NCI-H526 (cell line): ENCODE measurements around the gene VWF.
"Not testable (repeated sequence)": the region's sequence is repeated elsewhere in the genome, so short reads cannot be mapped to it uniquely, and the experiment has no call there.

ENCODE experiments used
- DNase-seq, 2 experiments: peaks; one replicate each; lab custom pipeline; 2025; lab: John Stamatoyannopoulos, UW

The VWF gene

DNA sequence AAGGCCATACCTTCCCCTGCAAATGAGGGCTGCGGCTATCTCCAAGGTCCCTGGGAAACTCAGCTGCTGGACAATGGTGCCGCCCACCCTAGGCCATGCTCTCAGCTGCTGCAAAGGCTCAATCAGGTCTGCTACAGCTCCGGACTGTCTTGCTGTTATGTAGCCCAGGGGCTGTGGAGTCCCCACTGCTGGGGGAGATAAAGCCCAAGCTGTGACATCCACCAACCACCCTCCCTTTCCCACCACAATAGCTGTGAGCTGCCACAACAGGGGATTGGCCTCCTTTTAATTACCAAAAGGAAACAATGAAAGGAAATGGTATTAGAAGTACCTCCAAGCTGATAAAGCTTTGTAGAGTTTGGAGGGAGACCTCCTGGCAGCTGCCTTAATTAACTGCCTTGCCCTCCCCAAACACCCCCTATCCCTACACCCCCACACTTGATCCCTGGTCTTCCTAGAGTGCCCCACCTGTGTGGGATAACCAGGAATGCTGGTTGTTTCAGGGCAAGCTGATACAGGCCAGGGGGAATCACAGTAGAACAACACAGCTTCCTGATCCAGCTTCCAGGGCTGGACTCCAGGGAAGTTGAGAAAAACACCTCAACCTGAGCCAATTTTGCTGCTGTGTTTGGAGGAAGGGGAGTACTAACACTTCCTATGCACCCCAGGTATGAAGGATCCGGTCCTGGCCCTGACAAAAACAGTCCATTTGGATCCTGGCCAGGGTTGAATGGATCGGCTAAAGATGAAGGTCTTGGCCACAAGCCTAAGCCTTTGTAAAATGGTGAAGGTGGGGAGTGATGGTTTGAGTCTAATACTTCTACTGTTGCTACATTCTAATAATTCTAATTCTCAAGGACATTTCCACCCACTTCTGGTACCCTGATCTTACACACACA, at the start of gene VWF:
VWF (minus strand) TSS at position 260 of the 899 bp plus-strand sequence. CDS start 1,474 bp downstream, outside the sequence.
- DNase-seq: no peak

DNA sequence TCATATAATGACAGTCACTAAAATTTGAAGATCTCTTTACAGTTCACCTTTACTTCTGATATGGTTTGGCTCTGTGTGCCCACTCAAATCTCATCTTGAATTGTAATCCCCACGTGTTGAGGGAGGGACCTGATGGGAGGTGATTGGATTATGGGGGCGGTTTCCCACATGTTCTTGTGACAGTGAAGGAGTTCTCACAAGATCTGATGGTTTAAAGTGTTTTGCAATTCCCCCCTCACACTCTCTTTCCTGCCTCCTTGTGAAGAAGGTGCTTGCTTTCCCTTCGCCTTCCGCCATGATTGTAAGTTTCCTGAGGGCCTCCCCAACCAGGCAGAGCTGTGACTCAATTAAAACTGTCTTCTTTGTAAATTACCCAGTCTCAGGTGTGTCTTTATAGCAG, 48.4 kb upstream of the VWF start:
- no peak for DNase-seq

DNA sequence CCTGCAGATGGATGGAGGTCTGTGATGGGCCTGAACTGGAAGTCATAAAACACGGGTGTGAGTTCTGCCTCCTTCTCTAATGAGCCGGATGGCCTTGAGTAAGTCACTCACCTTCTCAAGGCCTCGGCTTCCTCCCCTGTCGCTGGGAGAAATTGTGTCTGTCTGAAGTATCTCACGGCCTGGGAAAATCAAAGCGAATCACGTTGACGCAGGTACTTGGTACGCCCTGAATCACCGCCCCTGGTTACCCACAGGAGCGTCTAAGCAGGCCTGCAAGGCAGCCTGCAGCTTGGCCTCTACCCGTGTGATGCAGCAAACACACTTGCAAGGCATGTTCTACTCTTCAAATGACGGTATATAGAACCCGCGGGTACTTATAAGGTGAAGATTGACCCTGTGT, 47.6 kb upstream of the VWF start:
- no peak for DNase-seq

DNA sequence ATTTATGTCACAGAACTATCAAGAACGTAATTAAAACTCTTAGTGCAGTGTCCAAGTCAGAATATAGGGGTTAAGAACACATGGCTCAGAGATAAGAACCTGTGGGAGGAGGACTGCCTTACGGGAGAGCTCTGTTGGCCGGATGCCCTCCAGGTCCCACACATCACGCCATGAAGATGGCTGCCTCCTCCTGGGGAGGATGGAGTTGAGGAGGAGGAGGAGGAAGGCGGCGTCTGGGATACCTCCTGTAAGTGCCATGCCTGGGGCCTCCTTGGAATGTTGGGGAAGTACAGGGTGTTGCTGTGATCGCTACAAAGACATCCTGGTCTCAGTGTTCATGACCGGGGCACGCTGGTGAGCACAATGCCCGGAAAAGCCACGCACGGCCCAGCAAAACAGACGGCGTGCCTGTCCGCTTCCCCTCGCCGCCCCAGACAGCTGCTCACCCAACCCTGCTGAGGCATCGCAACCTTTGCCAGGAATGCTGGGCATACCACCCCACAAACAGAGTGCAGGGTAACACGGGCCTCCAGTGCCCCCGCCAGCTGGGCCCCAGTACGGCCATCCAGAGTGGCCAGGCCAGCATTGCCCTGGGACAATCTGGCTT, 47.0 kb upstream of the VWF start:
- no peak for DNase-seq

DNA sequence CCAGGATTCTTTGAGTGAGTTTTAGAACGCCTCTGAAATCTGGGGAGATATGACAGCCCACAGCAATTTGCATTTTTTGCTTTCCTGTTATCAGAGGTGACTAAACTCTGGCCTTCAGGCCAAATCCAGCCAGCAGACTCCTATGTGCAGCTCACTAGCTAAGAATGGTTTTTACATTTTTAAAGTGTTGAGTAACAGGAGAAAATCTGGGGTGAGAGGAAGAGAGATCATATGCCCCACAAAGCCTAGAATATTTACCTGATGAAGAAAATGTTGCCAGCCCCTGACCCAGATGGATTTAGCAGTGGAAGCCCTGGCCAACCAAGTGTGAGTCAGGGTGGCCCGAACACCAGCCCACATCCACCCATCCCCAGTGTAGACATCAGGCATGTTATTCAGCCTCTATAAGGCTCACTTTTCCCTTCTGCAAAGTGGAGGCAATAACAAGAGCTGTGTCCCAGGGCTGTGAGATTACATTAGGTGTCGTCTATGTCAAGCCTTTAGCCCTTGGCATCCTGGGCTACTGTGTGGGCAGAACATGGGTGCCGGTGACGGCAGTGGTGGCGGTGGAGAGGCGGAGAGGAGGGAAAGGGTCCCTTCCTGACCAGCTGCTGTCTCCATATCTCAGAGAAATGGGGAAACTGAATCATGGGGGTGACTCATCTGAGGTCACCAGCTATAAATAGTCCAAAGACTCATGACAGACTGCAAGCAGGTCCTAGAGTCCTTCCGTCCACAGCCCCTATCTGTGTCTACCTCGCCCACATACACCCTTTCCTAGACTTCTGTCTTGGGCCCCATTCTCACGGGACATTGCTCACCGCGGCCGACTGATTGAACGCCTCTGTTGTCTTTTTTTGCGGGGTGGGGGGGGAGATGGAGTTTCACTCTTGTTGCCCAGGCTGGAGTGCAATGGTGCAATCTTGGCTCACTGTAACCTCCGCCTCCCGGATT, 43.1 kb upstream of the VWF start:
- no peak for DNase-seq

DNA sequence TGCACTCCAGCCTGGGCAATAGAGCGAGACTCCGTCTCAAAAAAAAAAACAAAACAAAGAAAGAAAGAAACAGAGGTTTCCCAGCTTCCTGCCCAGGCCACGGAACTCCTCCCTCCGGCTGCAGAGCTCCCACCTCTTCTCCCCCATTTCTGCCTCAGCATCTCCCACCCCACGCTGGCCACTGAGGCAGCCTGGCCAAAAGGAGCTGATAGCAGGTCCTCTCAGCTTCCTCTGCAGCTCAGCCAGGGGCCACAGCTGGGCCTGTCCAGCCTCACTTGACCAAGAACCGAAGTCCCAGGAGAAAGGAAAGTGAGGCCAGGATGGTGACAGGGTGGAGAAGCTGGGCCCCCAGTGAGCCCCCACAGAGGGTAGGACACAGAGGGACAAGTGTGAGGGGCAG, 42.3 kb upstream of the VWF start:
- DNase-seq: no peak

DNA sequence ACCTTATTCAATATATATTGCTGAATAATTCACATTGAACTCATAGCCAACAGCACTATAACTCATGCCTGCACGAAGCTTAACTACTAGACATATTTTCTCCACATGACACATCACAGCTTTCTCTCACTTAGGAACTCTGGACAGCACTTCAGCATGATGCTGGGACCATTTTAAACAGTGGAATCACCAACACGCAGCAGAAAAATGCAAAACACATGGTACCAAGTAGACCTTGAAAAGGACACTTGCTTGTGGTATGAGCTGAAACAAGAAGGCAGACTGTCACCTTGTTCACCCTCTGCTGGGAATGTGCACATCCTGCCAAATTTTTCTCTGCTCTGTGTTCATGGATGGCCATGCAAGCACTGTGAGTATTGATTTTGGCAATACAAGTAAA, 40.9 kb upstream of the VWF start:
- DNase-seq: no peak

DNA sequence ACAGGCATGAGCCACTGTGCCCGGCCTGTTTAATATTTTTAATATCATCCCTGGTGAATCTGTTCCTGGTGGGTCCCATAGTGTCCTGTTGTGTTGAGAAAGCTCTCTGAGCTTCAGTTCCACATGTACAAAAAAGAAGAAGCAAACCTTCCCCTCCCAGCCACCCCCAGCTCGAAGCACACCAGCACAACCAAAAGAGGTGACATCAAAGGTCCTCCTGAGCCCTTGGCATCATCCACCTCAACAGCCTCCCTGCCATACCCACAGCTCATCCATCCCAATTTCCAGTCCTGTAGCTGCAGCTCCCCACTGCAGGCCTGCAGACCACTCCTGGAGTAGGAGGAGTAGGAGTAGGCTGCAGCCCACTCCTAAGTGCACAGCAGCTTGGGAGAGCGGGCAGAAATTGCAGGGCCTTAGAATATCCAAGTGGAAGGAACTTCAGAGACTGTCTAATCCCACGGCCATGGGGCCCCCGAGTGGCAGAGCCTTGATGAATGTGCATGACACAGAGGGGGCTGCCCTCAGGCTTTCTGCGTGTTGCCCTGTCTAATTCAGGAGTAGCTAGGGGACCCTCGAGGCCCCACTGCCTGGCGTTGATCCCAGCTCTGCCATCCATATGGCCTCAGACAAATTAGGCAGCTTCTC, 39.1 kb upstream of the VWF start:
- DNase-seq: no peak

DNA sequence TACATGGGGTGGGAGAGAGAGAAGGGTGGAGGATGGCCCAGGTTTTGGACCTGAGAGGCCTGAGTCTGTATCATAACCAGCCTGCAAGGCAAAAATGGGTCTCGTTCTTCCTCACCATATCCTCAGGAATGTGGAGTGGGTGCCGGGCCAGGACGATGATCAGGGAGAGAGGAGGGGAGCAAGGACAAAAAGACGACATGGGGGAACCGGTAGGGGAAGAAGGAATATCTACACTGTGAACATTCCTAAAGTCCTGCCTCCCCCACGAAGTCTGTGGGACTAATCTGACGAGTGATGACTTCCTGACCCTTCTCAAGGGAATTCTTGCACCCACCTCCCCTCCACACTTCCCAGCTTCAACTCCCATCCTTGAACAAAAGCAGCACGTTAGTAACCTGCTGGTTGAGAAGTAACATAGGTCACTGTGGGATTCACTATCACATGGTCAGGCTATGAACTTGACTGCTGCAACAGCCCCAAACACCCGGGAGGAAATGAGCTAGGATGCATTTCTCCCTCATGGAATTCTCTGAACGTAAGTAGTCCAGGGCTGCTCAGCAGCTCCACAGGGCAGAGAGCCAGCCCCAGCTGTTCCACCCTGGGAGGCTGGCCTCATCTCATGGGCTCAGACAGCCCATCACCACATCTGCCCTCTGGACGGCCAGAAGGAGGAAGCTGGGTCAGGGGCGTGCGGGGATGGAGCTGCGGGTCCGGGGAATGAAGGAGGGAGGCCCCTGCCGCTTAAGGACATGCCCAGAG, 36.8 kb upstream of the VWF start:
- DNase-seq: no peak

DNA sequence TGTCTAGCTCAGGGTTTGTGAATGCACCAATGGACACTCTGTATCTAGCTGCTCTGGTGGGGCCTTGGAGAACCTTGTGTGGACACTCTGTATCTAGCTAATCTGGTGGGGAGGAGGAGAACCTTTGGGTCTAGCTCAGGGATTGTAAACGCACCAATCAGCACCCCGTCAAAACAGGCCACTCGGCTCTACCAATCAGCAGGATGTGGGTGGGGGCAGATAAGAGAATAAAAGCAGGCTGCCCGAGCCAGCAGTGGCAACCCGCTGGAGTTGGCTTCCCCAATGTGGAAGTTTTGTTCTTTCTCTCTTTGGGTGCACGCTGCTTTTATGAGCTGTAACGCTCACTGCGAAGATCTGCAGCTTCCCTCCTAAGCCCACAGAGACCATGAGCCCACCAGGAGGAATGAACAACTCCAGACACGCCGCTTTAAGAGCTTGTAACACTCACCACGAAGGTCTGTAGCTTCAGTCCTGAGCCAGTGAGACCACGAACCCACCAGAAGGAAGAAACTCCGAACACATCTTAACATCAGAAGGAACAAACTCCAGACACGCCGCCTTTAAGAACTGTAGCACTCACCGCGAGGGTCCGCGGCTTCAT, 35.7 kb upstream of the VWF start:
- not testable (repeated sequence) for DNase-seq

DNA sequence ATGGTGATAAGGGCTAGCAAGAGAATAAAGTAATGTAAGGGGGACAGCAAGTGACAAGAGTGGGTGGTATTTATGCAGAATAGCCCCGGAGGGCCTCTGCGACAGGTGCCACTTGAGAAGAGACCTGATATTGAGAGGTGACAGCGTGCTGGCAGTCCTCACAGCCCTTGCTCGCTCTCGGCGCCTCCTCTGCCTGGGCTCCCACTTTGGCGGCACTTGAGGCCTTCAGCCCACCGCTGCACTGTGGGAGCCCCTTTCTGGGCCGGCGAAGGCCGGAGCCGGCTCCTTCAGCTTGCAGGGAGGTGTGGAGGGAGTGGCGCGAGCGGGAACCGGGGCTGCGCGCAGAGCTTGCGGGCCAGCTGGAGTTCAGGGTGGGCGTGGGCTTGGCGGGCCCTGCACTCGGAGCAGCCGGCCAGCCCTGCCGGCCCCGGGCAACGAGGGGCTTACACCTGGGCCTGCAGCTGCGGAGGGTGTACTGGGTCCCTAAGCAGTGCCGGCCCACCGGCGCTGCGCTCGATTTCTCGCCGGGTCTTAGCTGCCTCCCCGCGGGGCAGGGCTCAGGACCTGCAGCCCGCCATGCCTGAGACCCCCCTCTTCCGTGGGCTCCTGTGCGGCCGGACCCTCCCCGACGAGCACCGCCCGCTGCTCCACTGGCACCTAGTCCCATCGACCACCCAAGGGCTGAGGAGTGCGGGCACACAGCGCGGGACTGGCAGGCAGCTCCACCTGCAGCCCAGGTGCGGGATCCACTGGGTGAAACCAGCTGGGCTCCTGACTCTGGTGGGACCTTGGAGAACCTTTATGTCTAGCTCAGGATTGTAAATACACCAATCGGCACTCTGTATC, 34.9 kb upstream of the VWF start:
- not testable (repeated sequence) for DNase-seq

DNA sequence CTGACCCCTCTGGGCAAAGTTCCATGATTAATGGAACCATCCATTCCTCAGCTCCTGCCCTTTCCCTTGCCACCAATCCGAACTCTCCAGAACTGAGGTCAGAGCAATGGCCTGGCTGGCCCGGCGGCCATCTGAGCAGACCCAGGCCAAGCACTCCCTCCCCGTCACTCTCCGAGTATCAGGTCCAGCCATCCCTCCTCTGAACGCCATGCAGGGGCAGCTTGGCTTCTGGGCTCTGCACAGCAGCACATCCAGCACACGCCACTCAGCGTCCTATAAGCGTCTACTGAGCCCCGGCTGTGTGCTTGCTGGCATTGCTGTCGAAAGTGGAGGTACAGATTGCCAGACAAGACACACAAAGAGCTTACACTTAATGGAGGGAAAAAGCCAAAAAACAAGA, 34.3 kb upstream of the VWF start:
- no peak for DNase-seq

DNA sequence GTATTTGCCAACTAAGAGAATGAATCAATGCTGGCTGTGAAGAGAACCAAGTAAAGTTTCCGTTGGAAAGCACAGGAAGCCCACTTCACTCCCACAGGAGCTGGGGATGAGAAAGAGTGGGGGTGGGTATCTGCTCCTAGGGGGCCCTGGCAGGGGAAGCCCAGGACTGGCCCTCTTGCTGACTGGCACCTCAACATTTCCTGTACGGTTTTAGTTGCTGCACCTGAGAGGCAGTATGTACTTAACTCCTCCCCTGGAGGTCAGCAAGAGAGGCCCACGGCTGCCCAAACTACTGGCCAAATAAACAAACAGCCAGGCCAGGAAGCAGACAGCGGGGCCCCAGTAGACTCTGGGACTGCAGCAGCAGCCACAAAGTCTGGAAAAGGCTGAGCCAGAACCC, 33.8 kb upstream of the VWF start:
- DNase-seq: no peak

DNA sequence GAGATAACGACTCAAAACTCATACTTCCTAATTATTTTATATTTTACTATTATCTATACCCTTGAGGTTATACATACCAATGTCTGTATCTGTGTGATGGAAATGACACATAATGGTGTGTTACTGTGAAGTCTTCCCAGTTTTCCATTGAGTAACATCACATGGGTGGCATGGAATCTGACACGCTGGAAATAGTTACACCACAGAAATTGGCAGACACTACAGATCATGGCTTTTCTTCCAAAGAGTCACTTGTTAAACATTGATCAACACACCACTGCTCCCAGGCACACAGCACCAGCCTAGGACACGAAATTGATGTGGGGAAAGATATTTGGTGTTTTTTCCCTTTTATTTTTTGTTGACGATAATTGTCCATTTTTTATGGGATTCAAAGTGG, 33.0 kb upstream of the VWF start:
- DNase-seq: no peak

DNA sequence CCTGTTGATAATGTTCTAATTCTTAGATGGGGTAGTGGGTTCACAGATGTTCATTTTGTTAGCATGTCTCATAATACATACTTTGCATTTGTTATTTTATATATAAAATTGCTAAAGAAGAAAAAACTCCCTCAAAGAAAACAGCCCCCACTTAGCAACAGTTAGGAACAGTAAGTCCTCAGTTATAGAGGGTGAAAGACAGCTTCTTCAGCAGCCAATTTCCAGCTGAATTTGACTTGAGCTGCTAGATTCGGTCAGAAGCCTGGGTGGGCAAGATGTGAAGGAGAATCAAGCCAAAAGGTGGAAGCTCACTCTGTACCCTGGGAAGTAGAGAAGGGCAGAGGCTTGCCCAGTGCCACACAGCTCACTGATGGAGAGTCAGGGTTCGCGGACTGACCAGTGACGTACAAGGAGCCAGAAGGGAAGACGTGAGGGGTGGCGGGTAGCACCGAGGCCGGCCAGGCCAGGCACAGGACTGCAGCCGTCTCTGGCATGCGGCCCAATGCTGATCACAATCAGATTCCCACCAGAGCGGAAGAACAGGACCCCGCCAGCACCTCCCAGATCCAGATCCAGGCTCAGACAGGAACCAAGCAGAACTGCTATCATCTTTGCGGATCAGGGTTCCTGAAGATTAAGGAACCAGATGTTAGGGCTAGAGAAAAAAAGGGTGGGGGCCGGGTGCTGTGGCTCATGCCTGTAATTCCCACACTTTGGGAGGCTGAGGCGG, 30.4 kb upstream of the VWF start:
- DNase-seq: no peak

DNA sequence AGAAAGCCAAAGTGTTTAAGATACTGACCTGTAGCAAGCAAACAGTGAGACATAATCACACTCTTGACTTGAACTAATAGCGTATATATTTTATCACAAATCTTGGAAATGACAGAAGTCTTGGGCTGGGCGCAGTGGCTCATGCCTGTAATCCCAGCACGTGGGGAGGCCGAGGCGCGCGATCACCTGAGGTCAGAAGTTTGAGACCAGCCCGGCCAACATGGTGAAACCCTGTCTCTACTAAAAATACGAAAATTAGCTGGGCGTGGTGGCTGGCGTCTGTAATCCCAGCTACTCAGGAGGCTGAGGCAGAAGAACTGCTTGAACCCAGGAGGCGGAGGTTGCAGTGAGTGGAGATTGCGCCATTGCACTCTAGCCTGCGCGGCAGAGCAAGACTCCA, 24.3 kb upstream of the VWF start:
- not testable (repeated sequence) for DNase-seq

DNA sequence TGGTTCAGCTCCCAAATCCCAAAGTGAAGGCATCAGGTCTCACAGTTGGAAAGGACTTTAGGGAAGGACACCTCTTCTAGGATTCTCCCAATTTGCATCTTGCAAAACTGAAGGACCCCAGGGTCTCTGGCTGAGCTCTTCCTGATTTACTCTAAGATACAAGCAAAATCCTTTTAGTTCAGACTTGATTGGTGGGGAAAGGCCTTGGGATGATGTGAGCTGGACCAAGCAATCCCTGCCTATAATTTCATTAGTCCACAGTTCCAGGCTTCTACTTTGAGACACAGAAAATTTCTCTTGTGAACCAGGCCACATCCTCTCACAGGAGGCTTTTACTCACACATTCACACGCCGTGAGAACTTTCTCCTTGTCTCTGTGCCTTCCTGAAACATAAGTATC, 23.6 kb upstream of the VWF start:
- DNase-seq: no peak

DNA sequence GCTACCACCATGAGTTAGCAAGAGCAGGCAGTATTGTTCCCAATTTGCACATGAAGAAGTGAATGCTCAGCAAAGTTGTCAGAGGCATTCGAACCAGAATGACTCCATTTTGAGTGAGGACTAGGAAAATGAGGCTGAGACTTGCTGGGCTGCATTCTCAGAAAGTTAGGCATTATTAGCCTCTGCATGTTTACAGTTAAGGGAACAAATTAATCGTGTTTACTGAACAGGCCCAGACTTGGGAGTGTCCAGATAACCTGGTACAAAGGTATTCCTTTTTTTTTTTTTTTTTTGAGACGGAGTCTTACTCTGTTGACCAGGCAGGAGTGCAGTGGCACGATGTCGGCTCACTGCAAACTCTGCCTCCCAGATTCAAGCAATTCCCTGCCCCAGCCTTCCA, 22.5 kb upstream of the VWF start:
- DNase-seq: no peak

DNA sequence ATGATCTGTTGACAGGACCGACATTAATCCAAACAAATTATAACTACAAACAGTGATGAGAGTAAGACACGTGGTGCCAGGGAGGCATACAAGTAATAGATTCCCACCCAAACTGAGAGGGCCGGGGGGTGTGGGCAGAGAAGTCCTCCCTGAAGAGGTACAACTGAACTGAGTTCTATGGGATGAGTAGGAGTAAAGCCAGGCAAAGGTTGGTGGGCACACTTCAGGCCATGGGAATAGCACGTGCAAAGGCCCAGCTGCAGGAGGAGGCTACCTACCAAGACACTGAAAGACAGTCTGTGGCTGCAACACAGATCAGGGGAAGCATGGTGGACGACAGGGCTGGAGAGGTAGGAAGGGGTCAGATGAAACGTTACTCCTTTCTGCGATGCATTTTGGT, 22.0 kb upstream of the VWF start:
- no peak for DNase-seq
